Stimulated activated CD4-positive, alpha-beta T cell treated with anti-CD3 and anti-CD28 coated beads, Interleukin-2, amount 100 ng/mL, for 48 hours (primary cell): ENCODE results near the gene MICALL2.

Source experiments
- DNase-seq, 2 donors: peaks; one replicate each; pipeline ENCODE4 v3.0.0-alpha.2; 2020

The MICALL2 gene

GRCh38 chr7:1458683-1459511 is at the start of gene MICALL2:
Gene MICALL2, minus strand, starts transcription at chr7:1459470. Its CDS starts 144 bp downstream, at chr7:1459326.
- peak; percentile 5 to 26 for DNase-seq

GRCh38 chr7:1508277-1508758 is 49.0 kb upstream of the MICALL2 start:
- no peak for DNase-seq

- no peak for DNase-seq
Measured at GRCh38 chr7:1505731-1506550, 46.7 kb upstream of the MICALL2 start.

- peak; percentile 82 to 85 for DNase-seq
Measured at GRCh38 chr7:1503816-1504775, 44.8 kb upstream of the MICALL2 start, which contains the start of gene INTS1. Gene INTS1, minus strand, starts transcription at chr7:1504389. Its CDS starts 429 bp downstream, at chr7:1503960.

- no peak for DNase-seq
Measured at GRCh38 chr7:1503390-1503789, 44.1 kb upstream of the MICALL2 start.

- DNase-seq: no peak
Measured at GRCh38 chr7:1502845-1503244, 43.6 kb upstream of the MICALL2 start.

- DNase-seq: no peak
Measured at GRCh38 chr7:1501487-1502270, 42.4 kb upstream of the MICALL2 start.

- no peak for DNase-seq
Measured at GRCh38 chr7:1500064-1500807, 41.0 kb upstream of the MICALL2 start.

- DNase-seq: no peak
Measured at GRCh38 chr7:1499367-1500029, 40.2 kb upstream of the MICALL2 start.

- no peak for DNase-seq
Measured at GRCh38 chr7:1498370-1499305, 39.4 kb upstream of the MICALL2 start.

- no peak for DNase-seq
Measured at GRCh38 chr7:1497293-1497927, 38.1 kb upstream of the MICALL2 start.

GRCh38 chr7:1496531-1497292 is 37.4 kb upstream of the MICALL2 start:
- no peak for DNase-seq

- DNase-seq: no peak
Measured at GRCh38 chr7:1495564-1496242, 36.4 kb upstream of the MICALL2 start.

- no peak for DNase-seq
Measured at GRCh38 chr7:1494866-1495563, 35.7 kb upstream of the MICALL2 start.

GRCh38 chr7:1494447-1494846 is 35.2 kb upstream of the MICALL2 start:
- no peak for DNase-seq

GRCh38 chr7:1493571-1493970 is 34.3 kb upstream of the MICALL2 start:
- no peak for DNase-seq

- DNase-seq: no peak
Measured at GRCh38 chr7:1493129-1493528, 33.9 kb upstream of the MICALL2 start.
